DOHH2 (cell line): ENCODE results near the gene BUB1.
A peak's percentile ranks its signal among the peaks of the same experiment; 100 is the strongest.

Experiments
- H3F3A ChIP-seq: fragments of 200-600 bp; sonication (generic), shearing (Covaris generic); 2 replicates; pipeline ENCODE4 v1.6.0; 2016; ENCODE audit warnings: antibody characterized with exemption, mild to moderate bottlenecking; ENCODE audit not compliant: control insufficient read depth, insufficient read depth
- H3K27ac ChIP-seq: fragments of 200-600 bp; sonication (generic); 2 replicates; pipeline ENCODE4 v1.5.1; 2014; ENCODE audit warnings: low read depth, mild to moderate bottlenecking, low read length, moderate library complexity
- H3K27me3 ChIP-seq: fragments of 200-600 bp; sonication (generic); 2 replicates; pipeline ENCODE4 v1.6.1; 2014; ENCODE audit warnings: mild to moderate bottlenecking, low read length, mixed read lengths; ENCODE audit not compliant: control insufficient read depth
- H3K36me3 ChIP-seq: fragments of 200-600 bp; sonication (generic); 2 replicates; pipeline ENCODE4 v1.6.1; 2014; ENCODE audit warnings: mild to moderate bottlenecking, low read length, moderate library complexity, mixed read lengths; ENCODE audit not compliant: control insufficient read depth
- H3K4me1 ChIP-seq: fragments of 200-600 bp; sonication (generic); 2 replicates; pipeline ENCODE4 v1.6.1; 2014; ENCODE audit warnings: mild to moderate bottlenecking, low read length, mixed read lengths; ENCODE audit not compliant: control insufficient read depth
- H3K4me2 ChIP-seq: fragments of 200-600 bp; sonication (generic); 2 replicates; pipeline ENCODE4 v1.6.0; 2014; ENCODE audit warnings: mild to moderate bottlenecking, low read length, moderate library complexity
- H3K4me3 ChIP-seq: fragments of 200-600 bp; sonication (generic); 2 replicates; pipeline ENCODE4 v1.5.1; 2014; ENCODE audit warnings: mild to moderate bottlenecking, low read length, mixed read lengths
- H3K79me2 ChIP-seq: fragments of 200-600 bp; sonication (generic); 2 replicates; pipeline ENCODE4 v1.6.1; 2014; ENCODE audit warnings: mild to moderate bottlenecking, low read length, mixed read lengths; ENCODE audit not compliant: control insufficient read depth
- H3K9me2 ChIP-seq: fragments of 200-600 bp; sonication (generic); replicated peaks from 2 replicates; pipeline ENCODE4 v1.6.1; 2014; ENCODE audit warnings: mild to moderate bottlenecking, low read length, mixed read lengths; ENCODE audit not compliant: control insufficient read depth
- H3K9me3 ChIP-seq: fragments of 200-600 bp; sonication (generic); 2 replicates; pipeline ENCODE4 v1.6.1; 2014; ENCODE audit warnings: antibody characterized with exemption, low read length, mixed read lengths; ENCODE audit not compliant: control insufficient read depth, insufficient read depth
- H4K20me1 ChIP-seq: fragments of 200-600 bp; sonication (generic); 2 replicates; pipeline ENCODE4 v1.6.0; 2014; ENCODE audit warnings: low read depth, mild to moderate bottlenecking, antibody characterized with exemption, low read length, moderate library complexity; ENCODE audit not compliant: control insufficient read depth, insufficient read depth
- CTCF ChIP-seq: fragments of 200-600 bp; sonication (generic); IDR thresholded peaks from one replicate; pipeline ENCODE4 v1.5.1; 2014; ENCODE audit warnings: antibody characterized with exemption, mild to moderate bottlenecking, low read depth, low read length; ENCODE audit not compliant: poor library complexity, severe bottlenecking
- EZH2phosphoT487 ChIP-seq: fragments of 200-600 bp; sonication (generic); IDR thresholded peaks from 2 replicates; pipeline ENCODE4 v1.6.1; 2017; ENCODE audit warnings: borderline replicate concordance, mild to moderate bottlenecking, antibody characterized with exemption, low read length, moderate library complexity, mixed read lengths

BUB1 gene

GRCh38 chr2:110680709-110681108 lies 2.8 kb upstream of the BUB1 start:
- Histone ChIP-seq H3K27me3 (no peaks in the 10 kb centered on the region), H3K4me2 (no peak overlapping the region), H3K9me2 (no peaks in the 10 kb centered on the region), H3K27ac (no peak overlapping the region), H3K79me2 (peaks cover 26% of the 10 kb centered on the region), H4K20me1 (peaks cover 4% of the 10 kb centered on the region; the same call in 1 of the 2 replicates), H3K36me3 (peaks cover 18% of the 10 kb centered on the region), H3K4me3 (no peak overlapping the region), H3K4me1 (peaks cover 20% of the 10 kb centered on the region), H3F3A (peaks cover 14% of the 10 kb centered on the region), H3K9me3 (no peaks in the 10 kb centered on the region)
- no peak for TF ChIP-seq CTCF
- TF ChIP-seq EZH2phosphoT487, result no peak

- Histone ChIP-seq H3K4me3 (no peak overlapping the region), H3F3A (peaks cover 18% of the 10 kb centered on the region), H3K9me3 (no peaks in the 10 kb centered on the region), H3K4me2 (peak overlapping the region; percentile 88; the same call in 1 of the 2 replicates), H3K27me3 (no peaks in the 10 kb centered on the region), H3K9me2 (no peaks in the 10 kb centered on the region), H3K36me3 (peaks cover 22% of the 10 kb centered on the region), H3K4me1 (peaks cover 28% of the 10 kb centered on the region), H4K20me1 (peaks cover 4% of the 10 kb centered on the region; the same call in 1 of the 2 replicates), H3K79me2 (peaks cover 34% of the 10 kb centered on the region), H3K27ac (no peak overlapping the region)
- TF ChIP-seq EZH2phosphoT487, result no peak
- TF ChIP-seq CTCF, result no peak
These were observed 2.0 kb upstream of the BUB1 start for GRCh38 chr2:110679865-110680264.

- peaks cover 18% of the 10 kb centered on the region for H3F3A ChIP-seq
- H3K9me3 ChIP-seq, result no peaks in the 10 kb centered on the region
- peak overlapping the region; percentile 94 for H3K4me3 ChIP-seq
- H3K27ac ChIP-seq, result peak overlapping the region; percentile 84; the same call in 1 of the 2 replicates
- H3K79me2 ChIP-seq, result peaks cover 40% of the 10 kb centered on the region
- peak overlapping the region; percentile 88 for H3K4me2 ChIP-seq
- peaks cover 28% of the 10 kb centered on the region for H3K36me3 ChIP-seq
- no peaks in the 10 kb centered on the region for H3K27me3 ChIP-seq
- H4K20me1 ChIP-seq, result peaks cover 8% of the 10 kb centered on the region; the same call in 1 of the 2 replicates
- H3K9me2 ChIP-seq, result no peaks in the 10 kb centered on the region
- no peak for TF ChIP-seq EZH2phosphoT487
- peak; percentile 46 for TF ChIP-seq CTCF
- peaks cover 33% of the 10 kb centered on the region for H3K4me1 ChIP-seq
These were observed 1.5 kb upstream of the BUB1 start for GRCh38 chr2:110679337-110679707.
